ENCODE data around the gene AFP. TPM values are rescaled to one million over a fixed set of nuclear protein-coding genes. Genes with fewer than 3 reads are reported as not detected.
A peak's percentile ranks its signal among the peaks of the same experiment; 100 is the strongest.

Gene AFP
- total and polyA plus RNA-seq, 2 of the 13 experiments (the other 11 are each of a cell fraction or from before 2014, with no cell fraction given) = 9,434 to 13,105 TPM

DNA sequence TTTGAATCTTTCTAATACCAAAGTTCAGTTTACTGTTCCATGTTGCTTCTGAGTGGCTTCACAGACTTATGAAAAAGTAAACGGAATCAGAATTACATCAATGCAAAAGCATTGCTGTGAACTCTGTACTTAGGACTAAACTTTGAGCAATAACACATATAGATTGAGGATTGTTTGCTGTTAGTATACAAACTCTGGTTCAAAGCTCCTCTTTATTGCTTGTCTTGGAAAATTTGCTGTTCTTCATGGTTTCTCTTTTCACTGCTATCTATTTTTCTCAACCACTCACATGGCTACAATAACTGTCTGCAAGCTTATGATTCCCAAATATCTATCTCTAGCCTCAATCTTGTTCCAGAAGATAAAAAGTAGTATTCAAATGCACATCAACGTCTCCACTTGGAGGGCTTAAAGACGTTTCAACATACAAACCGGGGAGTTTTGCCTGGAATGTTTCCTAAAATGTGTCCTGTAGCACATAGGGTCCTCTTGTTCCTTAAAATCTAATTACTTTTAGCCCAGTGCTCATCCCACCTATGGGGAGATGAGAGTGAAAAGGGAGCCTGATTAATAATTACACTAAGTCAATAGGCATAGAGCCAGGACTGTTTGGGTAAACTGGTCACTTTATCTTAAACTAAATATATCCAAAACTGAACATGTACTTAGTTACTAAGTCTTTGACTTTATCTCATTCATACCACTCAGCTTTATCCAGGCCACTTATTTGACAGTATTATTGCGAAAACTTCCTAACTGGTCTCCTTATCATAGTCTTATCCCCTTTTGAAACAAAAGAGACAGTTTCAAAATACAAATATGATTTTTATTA, 3.6 kb upstream of the AFP start (continued):
- TF ChIP-seq, protein P1, sequence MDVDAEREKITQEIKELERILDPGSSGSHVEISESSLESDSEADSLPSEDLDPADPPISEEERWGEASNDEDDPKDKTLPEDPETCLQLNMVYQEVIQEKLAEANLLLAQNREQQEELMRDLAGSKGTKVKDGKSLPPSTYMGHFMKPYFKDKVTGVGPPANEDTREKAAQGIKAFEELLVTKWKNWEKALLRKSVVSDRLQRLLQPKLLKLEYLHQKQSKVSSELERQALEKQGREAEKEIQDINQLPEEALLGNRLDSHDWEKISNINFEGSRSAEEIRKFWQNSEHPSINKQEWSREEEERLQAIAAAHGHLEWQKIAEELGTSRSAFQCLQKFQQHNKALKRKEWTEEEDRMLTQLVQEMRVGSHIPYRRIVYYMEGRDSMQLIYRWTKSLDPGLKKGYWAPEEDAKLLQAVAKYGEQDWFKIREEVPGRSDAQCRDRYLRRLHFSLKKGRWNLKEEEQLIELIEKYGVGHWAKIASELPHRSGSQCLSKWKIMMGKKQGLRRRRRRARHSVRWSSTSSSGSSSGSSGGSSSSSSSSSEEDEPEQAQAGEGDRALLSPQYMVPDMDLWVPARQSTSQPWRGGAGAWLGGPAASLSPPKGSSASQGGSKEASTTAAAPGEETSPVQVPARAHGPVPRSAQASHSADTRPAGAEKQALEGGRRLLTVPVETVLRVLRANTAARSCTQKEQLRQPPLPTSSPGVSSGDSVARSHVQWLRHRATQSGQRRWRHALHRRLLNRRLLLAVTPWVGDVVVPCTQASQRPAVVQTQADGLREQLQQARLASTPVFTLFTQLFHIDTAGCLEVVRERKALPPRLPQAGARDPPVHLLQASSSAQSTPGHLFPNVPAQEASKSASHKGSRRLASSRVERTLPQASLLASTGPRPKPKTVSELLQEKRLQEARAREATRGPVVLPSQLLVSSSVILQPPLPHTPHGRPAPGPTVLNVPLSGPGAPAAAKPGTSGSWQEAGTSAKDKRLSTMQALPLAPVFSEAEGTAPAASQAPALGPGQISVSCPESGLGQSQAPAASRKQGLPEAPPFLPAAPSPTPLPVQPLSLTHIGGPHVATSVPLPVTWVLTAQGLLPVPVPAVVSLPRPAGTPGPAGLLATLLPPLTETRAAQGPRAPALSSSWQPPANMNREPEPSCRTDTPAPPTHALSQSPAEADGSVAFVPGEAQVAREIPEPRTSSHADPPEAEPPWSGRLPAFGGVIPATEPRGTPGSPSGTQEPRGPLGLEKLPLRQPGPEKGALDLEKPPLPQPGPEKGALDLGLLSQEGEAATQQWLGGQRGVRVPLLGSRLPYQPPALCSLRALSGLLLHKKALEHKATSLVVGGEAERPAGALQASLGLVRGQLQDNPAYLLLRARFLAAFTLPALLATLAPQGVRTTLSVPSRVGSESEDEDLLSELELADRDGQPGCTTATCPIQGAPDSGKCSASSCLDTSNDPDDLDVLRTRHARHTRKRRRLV (CRISPR knock-in tag; IDR thresholded peaks at IDR 0.05) = no peak
- TF ChIP-seq ATM (IDR thresholded peaks at IDR 0.05; ENCODE audit: borderline replicate concordance) (no peak), SNAI1 (CRISPR knock-in tag; IDR thresholded peaks at IDR 0.05; ENCODE audit: borderline replicate concordance) (no peak), ZNF333 (CRISPR knock-in tag; IDR thresholded peaks at IDR 0.05; ENCODE audit: borderline replicate concordance) (no peak), FOSL2 (CRISPR knock-in tag; IDR thresholded peaks at IDR 0.05) (no peak), LCORL (IDR thresholded peaks at IDR 0.05) (peak; percentile 77; the same call in 1 of the 2 replicates), LCORL (CRISPR knock-in tag; IDR thresholded peaks at IDR 0.05) (no peak), ZNF3 (CRISPR knock-in tag; IDR thresholded peaks at IDR 0.05) (peak; percentile 51; the same call in 1 of the 2 replicates), ZNF235 (CRISPR knock-in tag; IDR thresholded peaks at IDR 0.05; ENCODE audit: borderline replicate concordance) (no peak), ZNF431 (CRISPR knock-in tag; IDR thresholded peaks at IDR 0.05; ENCODE audit: borderline replicate concordance, low read depth) (no peak), ZNF775 (CRISPR knock-in tag; IDR thresholded peaks at IDR 0.05; ENCODE audit: borderline replicate concordance) (no peak), NCOA5 (CRISPR knock-in tag; IDR thresholded peaks at IDR 0.05) (no peak), ZNF282 (IDR thresholded peaks at IDR 0.05; ENCODE audit: partially characterized antibody) (no peak), CAMTA2 (CRISPR knock-in tag; IDR thresholded peaks at IDR 0.05; ENCODE audit: borderline replicate concordance) (no peak), GTF3A (CRISPR knock-in tag; conservative IDR thresholded peaks at IDR 0.05) (no peak)
- TF ChIP-seq, protein P2, sequence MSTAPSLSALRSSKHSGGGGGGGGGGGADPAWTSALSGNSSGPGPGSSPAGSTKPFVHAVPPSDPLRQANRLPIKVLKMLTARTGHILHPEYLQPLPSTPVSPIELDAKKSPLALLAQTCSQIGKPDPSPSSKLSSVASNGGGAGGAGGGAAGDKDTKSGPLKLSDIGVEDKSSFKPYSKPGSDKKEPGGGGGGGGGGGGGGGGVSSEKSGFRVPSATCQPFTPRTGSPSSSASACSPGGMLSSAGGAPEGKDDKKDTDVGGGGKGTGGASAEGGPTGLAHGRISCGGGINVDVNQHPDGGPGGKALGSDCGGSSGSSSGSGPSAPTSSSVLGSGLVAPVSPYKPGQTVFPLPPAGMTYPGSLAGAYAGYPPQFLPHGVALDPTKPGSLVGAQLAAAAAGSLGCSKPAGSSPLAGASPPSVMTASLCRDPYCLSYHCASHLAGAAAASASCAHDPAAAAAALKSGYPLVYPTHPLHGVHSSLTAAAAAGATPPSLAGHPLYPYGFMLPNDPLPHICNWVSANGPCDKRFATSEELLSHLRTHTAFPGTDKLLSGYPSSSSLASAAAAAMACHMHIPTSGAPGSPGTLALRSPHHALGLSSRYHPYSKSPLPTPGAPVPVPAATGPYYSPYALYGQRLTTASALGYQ (CRISPR knock-in tag; IDR thresholded peaks at IDR 0.05) = peak; percentile 84
- TF ChIP-seq, protein P3, sequence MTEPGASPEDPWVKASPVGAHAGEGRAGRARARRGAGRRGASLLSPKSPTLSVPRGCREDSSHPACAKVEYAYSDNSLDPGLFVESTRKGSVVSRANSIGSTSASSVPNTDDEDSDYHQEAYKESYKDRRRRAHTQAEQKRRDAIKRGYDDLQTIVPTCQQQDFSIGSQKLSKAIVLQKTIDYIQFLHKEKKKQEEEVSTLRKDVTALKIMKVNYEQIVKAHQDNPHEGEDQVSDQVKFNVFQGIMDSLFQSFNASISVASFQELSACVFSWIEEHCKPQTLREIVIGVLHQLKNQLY (CRISPR knock-in tag; IDR thresholded peaks at IDR 0.05) = peak; percentile 85
